GM12892 (cell line): ENCODE data around the gene CHRDL1.
"Not testable (repeated sequence)": the region's sequence is repeated elsewhere in the genome, so short reads cannot be mapped to it uniquely, and the experiment has no call there.

Source experiments
- DNase-seq: peaks from one replicate; pipeline ENCODE4 v3.0.0; 2011; ENCODE audit not compliant: insufficient read length
- FAIRE-seq: peaks from 2 replicates; lab custom pipeline; 2011; peaks lifted over from hg19 to GRCh38; lab: Jason Lieb, UNC
- POLR2A ChIP-seq: IDR thresholded peaks from 2 replicates; pipeline ENCODE4 v1.6.1; 2011; ENCODE audit warnings: low read depth, low read length, control low read depth
- POLR2AphosphoS5 ChIP-seq: IDR thresholded peaks from 2 replicates; pipeline ENCODE4 v1.6.1; 2011; ENCODE audit warnings: low read depth, low read length, control low read depth
- TAF1 ChIP-seq: IDR thresholded peaks from 2 replicates; pipeline ENCODE4 v1.6.1; 2011; ENCODE audit warnings: low read depth, mild to moderate bottlenecking, control low read depth, low read length, borderline replicate concordance

CHRDL1 gene

GRCh38 chrX:110683925-110684324 lies 111.7 kb downstream of the CHRDL1 start:
- no peak for DNase-seq
- TF ChIP-seq POLR2A (no peak), POLR2AphosphoS5 (no peak), TAF1 (no peak)
- no peak for FAIRE-seq

- no peak for DNase-seq
- TF ChIP-seq TAF1 (no peak), POLR2AphosphoS5 (no peak), POLR2A (no peak)
- no peak for FAIRE-seq
Observed at GRCh38 chrX:110678591-110678990, 117.0 kb downstream of the CHRDL1 start.

GRCh38 chrX:110675886-110676285 lies 119.7 kb downstream of the CHRDL1 start:
- TF ChIP-seq TAF1 (no peak), POLR2AphosphoS5 (no peak), POLR2A (no peak)
- DNase-seq (no peak), FAIRE-seq (no peak)

DNA sequence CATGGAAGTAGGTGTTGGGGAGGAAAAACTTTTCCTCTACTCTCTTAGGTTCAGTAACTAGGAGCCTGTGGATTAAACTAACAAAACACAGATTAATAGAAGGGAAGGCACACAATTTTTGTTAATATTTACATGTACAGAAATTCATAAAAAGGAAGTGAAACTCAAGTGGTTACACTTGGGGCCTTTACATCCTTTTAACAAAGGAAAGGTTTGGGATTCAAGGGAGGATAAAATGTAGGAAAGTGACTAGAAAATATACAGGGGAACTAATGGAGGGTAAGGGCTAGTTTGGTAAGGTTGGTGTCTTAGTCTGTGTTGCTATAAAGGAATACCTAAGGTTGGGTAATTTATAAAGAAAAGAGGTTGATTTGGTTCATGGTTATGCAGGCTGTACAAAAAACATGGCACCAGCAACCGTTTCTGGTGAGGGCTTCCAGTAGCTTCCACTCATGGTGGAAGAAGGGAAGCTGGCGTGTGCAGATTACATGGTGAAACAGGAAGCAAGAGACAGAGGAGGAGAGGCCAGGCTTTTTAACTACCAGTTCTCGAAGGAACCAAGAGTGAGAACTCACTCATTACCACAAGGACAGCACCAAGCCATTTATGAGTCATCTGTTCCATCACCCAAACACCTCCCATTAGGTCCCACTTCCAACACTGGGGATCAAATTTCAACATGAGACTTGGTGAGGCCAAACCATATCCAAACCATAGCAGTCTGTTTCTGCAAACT lies 124.4 kb downstream of the CHRDL1 start:
- no peak for TF ChIP-seq TAF1
- TF ChIP-seq POLR2A: no peak
- TF ChIP-seq POLR2AphosphoS5: no peak
- DNase-seq (no peak), FAIRE-seq (no peak)

DNA sequence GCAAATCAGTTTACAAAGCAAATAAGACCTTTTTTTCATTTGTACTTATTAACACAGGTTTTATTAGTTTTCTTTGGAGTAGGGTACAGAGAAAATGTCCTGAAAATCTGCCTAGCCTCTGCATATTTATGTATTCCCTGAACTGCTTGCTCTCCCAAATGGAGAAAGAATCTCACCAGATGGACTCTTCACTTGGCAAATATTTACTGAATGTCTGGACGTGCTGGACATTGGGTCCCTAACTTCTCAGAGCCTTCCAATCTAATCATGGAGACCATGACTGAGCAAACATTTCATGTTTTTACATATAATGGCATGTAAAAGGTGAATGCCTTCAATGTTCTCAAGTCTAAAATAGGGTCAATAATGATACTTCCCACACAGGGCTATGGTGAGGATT lies 126.0 kb downstream of the CHRDL1 start:
- DNase-seq: no peak
- no peak for FAIRE-seq
- TF ChIP-seq POLR2A (no peak), TAF1 (no peak), POLR2AphosphoS5 (no peak)

DNA sequence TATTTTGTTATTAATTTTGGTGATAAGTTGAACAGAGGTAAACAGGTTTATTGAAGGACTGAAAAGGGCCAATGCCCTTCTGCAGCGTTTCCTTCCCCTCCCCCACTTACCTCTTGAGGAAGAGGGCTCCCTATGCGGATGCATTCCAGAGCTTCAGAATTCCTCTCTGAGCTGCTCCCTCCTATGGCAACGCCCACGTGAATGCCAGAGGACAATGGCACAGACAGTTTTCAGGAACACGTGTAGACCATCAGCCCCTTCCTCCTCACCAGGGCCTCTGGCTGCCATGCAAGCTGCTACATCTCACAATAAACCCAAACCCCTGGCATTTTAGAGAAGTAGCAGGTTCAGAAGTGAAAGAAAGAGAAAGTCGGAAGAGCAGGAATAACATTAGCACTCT lies 127.9 kb downstream of the CHRDL1 start:
- no peak for DNase-seq
- FAIRE-seq: no peak
- TF ChIP-seq POLR2AphosphoS5 (no peak), TAF1 (no peak), POLR2A (no peak)

GRCh38 chrX:110665223-110666002 lies 130.2 kb downstream of the CHRDL1 start:
- FAIRE-seq (peak; percentile 94), DNase-seq (no peak)
- TF ChIP-seq POLR2AphosphoS5: no peak
- no peak for TF ChIP-seq POLR2A
- TF ChIP-seq TAF1: no peak

DNA sequence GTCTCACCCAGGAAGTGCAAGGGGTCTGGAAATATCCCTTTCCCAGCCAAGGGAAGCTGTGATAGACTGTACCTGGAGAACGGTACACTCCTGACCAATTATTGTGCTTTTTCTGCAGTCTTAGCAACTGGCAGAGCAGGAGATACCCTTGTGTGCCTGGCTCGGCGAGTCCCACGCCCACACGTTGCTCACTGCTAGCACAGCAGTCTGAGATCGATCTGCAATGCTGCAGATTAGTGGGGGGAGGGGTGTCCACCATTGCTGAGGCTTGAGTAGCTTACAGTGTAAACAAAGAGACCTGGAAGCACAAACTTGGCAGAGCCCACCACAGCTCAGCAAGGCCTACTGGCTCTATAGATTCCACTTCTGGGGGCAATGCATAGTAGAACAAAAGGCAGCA lies 138.5 kb downstream of the CHRDL1 start:
- FAIRE-seq (no peak), DNase-seq (no peak)
- TF ChIP-seq POLR2A (no peak), TAF1 (no peak), POLR2AphosphoS5 (no peak)

DNA sequence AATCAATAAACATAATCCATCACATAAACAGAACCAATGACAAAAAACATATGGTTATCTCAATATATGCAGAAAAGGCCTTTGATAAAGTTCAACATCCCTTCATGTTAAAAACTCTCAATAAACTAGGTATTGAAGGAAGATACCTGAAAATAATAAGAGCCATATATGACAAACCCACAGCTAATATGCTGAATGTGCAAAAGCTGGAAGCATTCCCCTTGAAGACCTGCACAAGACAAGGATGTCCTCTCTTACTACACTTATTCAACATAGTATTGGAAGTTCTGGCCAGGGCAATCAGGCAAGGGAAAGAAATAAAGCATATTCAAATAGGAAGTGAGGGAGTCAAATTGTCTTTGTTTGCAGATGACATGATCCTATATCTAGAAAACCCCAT lies 141.3 kb downstream of the CHRDL1 start:
- FAIRE-seq, DNase-seq: not testable (repeated sequence)

DNA sequence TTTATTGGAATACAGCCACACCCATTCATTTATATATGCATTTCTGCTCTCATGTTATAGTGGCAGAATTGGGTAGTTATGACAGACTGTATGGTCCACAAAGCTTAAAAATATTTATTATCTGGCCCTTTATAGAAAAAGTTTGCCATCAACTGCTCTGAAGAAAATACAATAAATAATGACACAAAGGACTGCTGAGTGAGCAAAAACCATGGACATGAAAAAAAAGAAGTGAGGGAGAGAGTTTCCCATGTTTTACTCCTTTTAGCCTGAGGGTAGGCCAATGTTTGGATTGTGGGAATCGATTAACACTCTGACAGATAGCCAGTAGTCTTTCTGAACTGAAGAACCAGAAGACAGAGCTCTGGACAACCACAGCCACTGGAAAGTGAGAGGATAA lies 149.2 kb downstream of the CHRDL1 start:
- DNase-seq: no peak
- TF ChIP-seq POLR2AphosphoS5 (no peak), POLR2A (no peak), TAF1 (no peak)
- no peak for FAIRE-seq
